Neural cell (in vitro differentiated cells): Measurements from ENCODE around the gene PSMD3. TPM values are rescaled to one million over a fixed set of nuclear protein-coding genes. Genes with fewer than 3 reads are reported as not detected.

Source experiments
- H2AFZ ChIP-seq: fragments of 200-600, 300-800 bp; sonication (generic), shearing (Covaris generic); 2 replicates; pipeline ENCODE4 v1.6.0; 2014; ENCODE audit warnings: low read depth, mild to moderate bottlenecking, antibody characterized with exemption, low read length, moderate library complexity
- H3F3A ChIP-seq: fragments of 200-600 bp; shearing (Covaris generic); 2 replicates; pipeline ENCODE4 v1.6.1; 2016; ENCODE audit warnings: mild to moderate bottlenecking, moderate library complexity, mixed read lengths, antibody characterized with exemption, low read length; ENCODE audit not compliant: insufficient read depth, poor library complexity, severe bottlenecking
- H3K27ac ChIP-seq: fragments of 200-600, 300-800 bp; sonication (generic), shearing (Covaris generic); 2 replicates; pipeline ENCODE4 v1.5.1; 2014; ENCODE audit warnings: mild to moderate bottlenecking, low read length, moderate library complexity
- H3K27me3 ChIP-seq: fragments of 300-800, 200-600 bp; sonication (generic), shearing (Covaris generic); 2 replicates; pipeline ENCODE4 v1.6.0; 2014; ENCODE audit warnings: mild to moderate bottlenecking, low read depth, low read length, moderate library complexity; ENCODE audit not compliant: insufficient read depth
- H3K36me3 ChIP-seq: fragments of 300-800, 200-600 bp; sonication (generic), shearing (Covaris generic); 2 replicates; pipeline ENCODE4 v1.5.1; 2014; ENCODE audit warnings: mild to moderate bottlenecking, antibody characterized with exemption, low read length, moderate library complexity; ENCODE audit not compliant: insufficient read depth
- H3K4me2 ChIP-seq: fragments of 300-800, 200-600 bp; sonication (generic), shearing (Covaris generic); 2 replicates; pipeline ENCODE4 v1.6.0; 2014; ENCODE audit warnings: mild to moderate bottlenecking, low read length
- H3K4me3 ChIP-seq: fragments of 300-800, 200-600 bp; sonication (generic), shearing (Covaris generic); 2 replicates; pipeline ENCODE4 v1.5.1; 2014; ENCODE audit warnings: mild to moderate bottlenecking, low read length, moderate library complexity
- H3K79me2 ChIP-seq: fragments of 200-600 bp; shearing (Covaris generic); replicated peaks from 2 replicates; pipeline ENCODE4 v1.6.0; 2014; ENCODE audit warnings: mild to moderate bottlenecking, low read length, moderate library complexity; ENCODE audit not compliant: insufficient read depth
- H3K9ac ChIP-seq: fragments of 300-800, 200-600 bp; sonication (generic), shearing (Covaris generic); 2 replicates; pipeline ENCODE4 v1.6.1; 2016; ENCODE audit warnings: mild to moderate bottlenecking, low read length, mixed read lengths
- H3K9me2 ChIP-seq: fragments of 200-600 bp; shearing (Covaris generic); 2 replicates; pipeline ENCODE4 v1.6.1; 2016; ENCODE audit warnings: mild to moderate bottlenecking, low read length, mixed read lengths; ENCODE audit not compliant: insufficient read depth
- H3K9me3 ChIP-seq: fragments of 200-600, 300-800 bp; sonication (generic), shearing (Covaris generic); 2 replicates; pipeline ENCODE4 v1.6.1; 2016; ENCODE audit warnings: mild to moderate bottlenecking, mixed run types, low read length, moderate library complexity, mixed read lengths
- H4K20me1 ChIP-seq: fragments of 200-600 bp; shearing (Covaris generic); 2 replicates; pipeline ENCODE4 v1.6.1; 2016; ENCODE audit warnings: mild to moderate bottlenecking, mixed run types; ENCODE audit not compliant: insufficient read depth
- EP300 ChIP-seq: fragments of 450-650 bp; conservative IDR thresholded peaks from 2 replicates; pipeline ENCODE4 v1.6.1; 2014; ENCODE audit warnings: antibody characterized with exemption, mild to moderate bottlenecking, moderate library complexity; ENCODE audit not compliant: poor library complexity, severe bottlenecking
- EZH2 ChIP-seq: fragments of 200-600, 300-800 bp; shearing (Covaris generic), sonication (generic); IDR thresholded peaks from 2 replicates; pipeline ENCODE4 v1.6.1; 2014; ENCODE audit warnings: antibody characterized with exemption, low read length, borderline replicate concordance, mild to moderate bottlenecking; ENCODE audit not compliant: insufficient read depth, poor library complexity, severe bottlenecking
- MXI1 ChIP-seq: fragments of 450-650 bp; conservative IDR thresholded peaks from 2 replicates; pipeline ENCODE4 v1.6.1; 2014; ENCODE audit warnings: antibody characterized with exemption, mild to moderate bottlenecking; ENCODE audit not compliant: poor library complexity, severe bottlenecking
- POLR2AphosphoS5 ChIP-seq: IDR thresholded peaks from 2 replicates; pipeline ENCODE4 v1.6.1; 2012
- RAD21 ChIP-seq: fragments of 450-650 bp; conservative IDR thresholded peaks from 2 replicates; pipeline ENCODE4 v1.6.1; 2014; ENCODE audit warnings: antibody characterized with exemption, mild to moderate bottlenecking, moderate library complexity
- REST ChIP-seq: IDR thresholded peaks from 2 replicates; pipeline ENCODE4 v1.6.1; 2012; ENCODE audit warnings: borderline replicate concordance
- SMC3 ChIP-seq: fragments of 450-650 bp; conservative IDR thresholded peaks from 2 replicates; pipeline ENCODE4 v1.6.1; 2014; ENCODE audit warnings: antibody characterized with exemption, mild to moderate bottlenecking, moderate library complexity; ENCODE audit not compliant: poor library complexity
- TAF1 ChIP-seq: IDR thresholded peaks from 2 replicates; pipeline ENCODE4 v1.6.1; 2012; ENCODE audit warnings: low read depth
- polyA plus RNA-seq: library from polyadenylated mRNA; depleted of rRNA; stranded (reverse); fragments of >200 nt; gene quantifications from 2 replicates; pipeline ENCODE4 v1.2.3, GENCODE V29; 2014
- TF ChIP-seq, protein P1 (sequence below): fragments of 450-650 bp; IDR thresholded peaks from 2 replicates; pipeline ENCODE4 v1.5.1; 2014; ENCODE audit warnings: antibody characterized with exemption, mild to moderate bottlenecking, moderate library complexity; ENCODE audit not compliant: poor library complexity, severe bottlenecking

Gene PSMD3
- polyA plus RNA-seq, 1 donor from 2014 or later = 117 TPM

- H4K20me1 ChIP-seq = no peaks in the 10 kb centered on the region
- H3K9me3 ChIP-seq = no peaks in the 10 kb centered on the region
- no peaks in the 10 kb centered on the region for H3K9me2 ChIP-seq
- H3K27me3 ChIP-seq = no peaks in the 10 kb centered on the region
- no peaks in the 10 kb centered on the region for H3F3A ChIP-seq
- H3K27ac ChIP-seq = no peak overlapping the region
- H3K9ac ChIP-seq = no peak overlapping the region
- H3K79me2 ChIP-seq = no peaks in the 10 kb centered on the region
- no peak overlapping the region for H3K4me3 ChIP-seq
- no peak overlapping the region for H3K4me2 ChIP-seq
- H3K36me3 ChIP-seq = peaks cover 8% of the 10 kb centered on the region
- no peak for TF ChIP-seq MXI1
- TF ChIP-seq RAD21 = no peak
- no peak for TF ChIP-seq SMC3
- TF ChIP-seq EZH2 = no peak
- no peak for TF ChIP-seq POLR2AphosphoS5
- no peak overlapping the region for H2AFZ ChIP-seq
Observed at GRCh38 chr17:39988206-39988810, 7.7 kb downstream of the PSMD3 start.

DNA sequence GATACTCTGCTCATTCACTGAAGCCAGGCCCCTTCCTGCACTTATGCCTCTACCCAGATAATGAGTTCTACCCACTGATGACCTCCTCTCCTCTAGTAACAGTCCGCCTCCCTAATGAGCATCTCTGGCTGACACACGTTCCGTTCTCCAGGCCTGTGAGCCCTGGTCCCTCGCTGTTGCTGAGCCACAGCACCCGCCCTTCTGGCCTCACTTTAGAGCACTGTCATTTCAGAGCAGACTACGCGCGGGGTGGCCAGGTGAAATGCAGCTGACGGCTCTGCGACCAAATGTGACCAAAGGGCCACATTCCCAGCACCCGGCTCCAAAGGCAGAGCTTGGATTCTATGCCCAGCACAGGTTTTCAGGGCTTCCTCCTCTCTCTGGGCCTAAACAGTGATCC is 13.8 kb downstream of the PSMD3 start:
- Histone ChIP-seq H3K27ac (no peak overlapping the region), H3K79me2 (no peaks in the 10 kb centered on the region), H3K4me2 (no peak overlapping the region), H3K36me3 (no peaks in the 10 kb centered on the region), H3K4me3 (no peak overlapping the region), H3F3A (no peaks in the 10 kb centered on the region), H3K9ac (no peak overlapping the region), H2AFZ (no peak overlapping the region), H4K20me1 (no peaks in the 10 kb centered on the region), H3K27me3 (no peaks in the 10 kb centered on the region), H3K9me2 (no peaks in the 10 kb centered on the region), H3K9me3 (no peaks in the 10 kb centered on the region)
- TF ChIP-seq RAD21 = no peak
- TF ChIP-seq SMC3 = no peak
- TF ChIP-seq, protein P1, sequence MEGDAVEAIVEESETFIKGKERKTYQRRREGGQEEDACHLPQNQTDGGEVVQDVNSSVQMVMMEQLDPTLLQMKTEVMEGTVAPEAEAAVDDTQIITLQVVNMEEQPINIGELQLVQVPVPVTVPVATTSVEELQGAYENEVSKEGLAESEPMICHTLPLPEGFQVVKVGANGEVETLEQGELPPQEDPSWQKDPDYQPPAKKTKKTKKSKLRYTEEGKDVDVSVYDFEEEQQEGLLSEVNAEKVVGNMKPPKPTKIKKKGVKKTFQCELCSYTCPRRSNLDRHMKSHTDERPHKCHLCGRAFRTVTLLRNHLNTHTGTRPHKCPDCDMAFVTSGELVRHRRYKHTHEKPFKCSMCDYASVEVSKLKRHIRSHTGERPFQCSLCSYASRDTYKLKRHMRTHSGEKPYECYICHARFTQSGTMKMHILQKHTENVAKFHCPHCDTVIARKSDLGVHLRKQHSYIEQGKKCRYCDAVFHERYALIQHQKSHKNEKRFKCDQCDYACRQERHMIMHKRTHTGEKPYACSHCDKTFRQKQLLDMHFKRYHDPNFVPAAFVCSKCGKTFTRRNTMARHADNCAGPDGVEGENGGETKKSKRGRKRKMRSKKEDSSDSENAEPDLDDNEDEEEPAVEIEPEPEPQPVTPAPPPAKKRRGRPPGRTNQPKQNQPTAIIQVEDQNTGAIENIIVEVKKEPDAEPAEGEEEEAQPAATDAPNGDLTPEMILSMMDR = no peak
- no peak for TF ChIP-seq MXI1
- TF ChIP-seq REST = no peak
- TF ChIP-seq EP300 = no peak
- no peak for TF ChIP-seq EZH2
- no peak for TF ChIP-seq TAF1
- no peak for TF ChIP-seq POLR2AphosphoS5
